H1 (cell line): ENCODE data around the gene LRP2BP. TPM values are rescaled to one million over a fixed set of nuclear protein-coding genes. Genes with fewer than 3 reads are reported as not detected.

Source experiments
- CTCF ChIA-PET: fragments of 300-600 bp; sonication (Branson Sonifier 250); formaldehyde crosslinking; loops from one replicate; lab custom pipeline; 2021; ENCODE audit not compliant: partially characterized antibody; lab: Charles Lee
- POLR2A ChIA-PET: fragments of 300-600 bp; sonication (Branson Sonifier 250); formaldehyde crosslinking; loops from one replicate; lab custom pipeline; 2021; ENCODE audit warnings: inconsistent platforms; ENCODE audit not compliant: partially characterized antibody; lab: Charles Lee
- DNase-seq, 2 experiments: peaks; one replicate each; pipeline versions ENCODE4 v3.0.0 to v3.0.0-alpha.2; 2010 to 2022; ENCODE audit warnings: low spot score in 2 of 2, low read depth in 1 of 2, mixed read lengths in 1 of 2
- FAIRE-seq: peaks from 2 replicates; lab custom pipeline; 2011; peaks lifted over from hg19 to GRCh38; lab: Jason Lieb, UNC
- H2AFZ ChIP-seq: 2 replicates; pipeline ENCODE4 v1.8.1; 2012; ENCODE audit warnings: low read length, inconsistent platforms
- H2AK5ac ChIP-seq: 2 replicates; pipeline ENCODE4 v1.6.1; 2013; ENCODE audit warnings: low read depth, low read length
- H2BK120ac ChIP-seq: replicated peaks from 2 replicates; pipeline ENCODE3; 2013; ENCODE audit warnings: low read depth, low read length, inconsistent platforms
- H2BK12ac ChIP-seq: 2 replicates; pipeline ENCODE4 v1.6.1; 2013; ENCODE audit warnings: low read depth, low read length
- H2BK15ac ChIP-seq: 2 replicates; pipeline ENCODE4 v1.6.1; 2013; ENCODE audit warnings: low read length
- H2BK20ac ChIP-seq: 2 replicates; pipeline ENCODE4 v1.6.1; 2013; ENCODE audit warnings: low read length
- H2BK5ac ChIP-seq: 2 replicates; pipeline ENCODE4 v1.6.1; 2013; ENCODE audit warnings: low read depth, low read length
- H3K14ac ChIP-seq: 2 replicates; pipeline ENCODE4 v1.6.1; 2013; ENCODE audit warnings: inconsistent platforms; ENCODE audit not compliant: insufficient read length
- H3K18ac ChIP-seq: 2 replicates; pipeline ENCODE4 v1.6.1; 2013; ENCODE audit warnings: low read length; ENCODE audit errors: extremely low read depth
- H3K23ac ChIP-seq: 2 replicates; pipeline ENCODE4 v1.6.1; 2013; ENCODE audit warnings: inconsistent platforms; ENCODE audit not compliant: insufficient read length
- H3K23me2 ChIP-seq: 2 replicates; pipeline ENCODE4 v1.6.1; 2013; ENCODE audit warnings: low read depth, low read length
- H3K27ac ChIP-seq: 2 replicates; pipeline ENCODE4 v1.6.1; 2011; ENCODE audit warnings: low read depth, low read length, inconsistent platforms
- H3K27me3 ChIP-seq, 4 experiments: replicated peaks in 1 of 4; 1 replicate in 1 of 4; 2 replicates in 3 of 4; pipeline versions ENCODE4 v1.6.1 to v1.8.1; 2011 to 2013; ENCODE audit warnings: low read length in 3 of 4, mild to moderate bottlenecking in 3 of 4, inconsistent platforms in 2 of 4, mixed read lengths in 2 of 4, moderate library complexity in 1 of 4; ENCODE audit not compliant: control insufficient read depth in 3 of 4, insufficient read depth in 3 of 4; ENCODE audit errors: extremely low read depth in 1 of 4
- H3K36me3 ChIP-seq, 4 experiments: 2 replicates each; pipeline versions ENCODE4 v1.6.1 to v1.8.1; 2011 to 2013; ENCODE audit warnings: mild to moderate bottlenecking in 4 of 4, low read length in 3 of 4, moderate library complexity in 2 of 4, control low read depth in 1 of 4, inconsistent platforms in 1 of 4; ENCODE audit not compliant: insufficient read depth in 4 of 4, control insufficient read depth in 2 of 4
- H3K4ac ChIP-seq: replicated peaks from 2 replicates; pipeline ENCODE3; 2013; ENCODE audit warnings: low read length, low read depth, mixed read lengths, inconsistent platforms; ENCODE audit not compliant: insufficient read length
- H3K4me1 ChIP-seq, 4 experiments: replicated peaks in 1 of 4; 1 replicate in 1 of 4; 2 replicates in 3 of 4; pipeline versions ENCODE4 v1.6.1 to v1.8.1; 2011 to 2013; ENCODE audit warnings: low read length in 3 of 4, inconsistent platforms in 2 of 4, mixed read lengths in 1 of 4; ENCODE audit not compliant: insufficient read depth in 4 of 4, control insufficient read depth in 3 of 4
- H3K4me2 ChIP-seq, 2 experiments: 2 replicates each; pipeline versions ENCODE4 v1.6.1 to v1.8.1; 2011 to 2013; ENCODE audit warnings: low read depth in 2 of 2, low read length in 2 of 2, control low read depth in 1 of 2, inconsistent platforms in 1 of 2, mild to moderate bottlenecking in 1 of 2; ENCODE audit not compliant: insufficient read depth in 1 of 2
- H3K4me3 ChIP-seq, 4 experiments: fragments of 200-600, 300-600 bp in 1 of 4; sonication (generic), shearing (Covaris generic), sonication (Bioruptor Twin) in 1 of 4; 2 replicates each; pipeline versions ENCODE4 v1.5.1 to v1.8.1; 2011 to 2016; ENCODE audit warnings: low read length in 4 of 4, low read depth in 3 of 4, control low read depth in 2 of 4, inconsistent platforms in 2 of 4, mild to moderate bottlenecking in 2 of 4, mixed read lengths in 1 of 4, moderate library complexity in 1 of 4; ENCODE audit not compliant: insufficient read depth in 2 of 4; ENCODE audit errors: extremely low read depth in 1 of 4
- H3K56ac ChIP-seq: replicated peaks from 2 replicates; pipeline ENCODE3; 2013; ENCODE audit warnings: low read depth, mild to moderate bottlenecking, mixed read lengths, low read length, inconsistent platforms; ENCODE audit not compliant: insufficient read length
- H3K79me1 ChIP-seq: 2 replicates; pipeline ENCODE4 v1.6.1; 2013; ENCODE audit warnings: low read depth, low read length, control low read depth
- H3K79me2 ChIP-seq, 2 experiments: 2 replicates each; pipeline versions ENCODE4 v1.6.1 to v1.8.1; 2012 to 2013; ENCODE audit warnings: low read length in 2 of 2, mild to moderate bottlenecking in 2 of 2, inconsistent platforms in 1 of 2; ENCODE audit not compliant: insufficient read depth in 2 of 2, control insufficient read depth in 1 of 2
- H3K9ac ChIP-seq, 4 experiments: replicated peaks in 1 of 4; 1 replicate in 1 of 4; 2 replicates in 3 of 4; pipeline versions ENCODE4 v1.6.1 to v1.8.1; 2011 to 2013; ENCODE audit warnings: low read depth in 3 of 4, low read length in 3 of 4, control low read depth in 2 of 4, mild to moderate bottlenecking in 2 of 4, moderate library complexity in 2 of 4, inconsistent platforms in 1 of 4; ENCODE audit errors: extremely low read depth in 1 of 4
- H3K9me3 ChIP-seq, 2 experiments: 2 replicates each; pipeline versions ENCODE4 v1.6.1 to v1.8.1; 2012 to 2013; ENCODE audit warnings: mild to moderate bottlenecking in 2 of 2, moderate library complexity in 2 of 2, control low read depth in 1 of 2, inconsistent platforms in 1 of 2, low read depth in 1 of 2, low read length in 1 of 2, mixed read lengths in 1 of 2; ENCODE audit not compliant: insufficient read depth in 2 of 2
- H4K20me1 ChIP-seq, 2 experiments: replicated peaks in 1 of 2; 2 replicates each; pipeline versions ENCODE3 to v1.8.1; 2011 to 2013; ENCODE audit warnings: inconsistent platforms in 2 of 2, low read length in 2 of 2, mild to moderate bottlenecking in 1 of 2; ENCODE audit not compliant: insufficient read depth in 2 of 2, control insufficient read depth in 1 of 2
- H4K5ac ChIP-seq: 2 replicates; pipeline ENCODE4 v1.6.1; 2013; ENCODE audit warnings: low read length, low read depth, mixed read lengths, inconsistent platforms; ENCODE audit not compliant: insufficient read length
- H4K8ac ChIP-seq: 2 replicates; pipeline ENCODE4 v1.8.0; 2013; ENCODE audit warnings: mild to moderate bottlenecking, moderate library complexity, low read length, inconsistent platforms; ENCODE audit not compliant: insufficient read depth; ENCODE audit errors: extremely low read depth
- H4K91ac ChIP-seq: replicated peaks from 2 replicates; pipeline ENCODE3; 2013; ENCODE audit warnings: low read length, mixed read lengths, inconsistent platforms; ENCODE audit not compliant: insufficient read length
- CEBPB ChIP-seq: IDR thresholded peaks from 2 replicates; pipeline ENCODE4 v1.6.1; 2012; ENCODE audit warnings: low read depth, low read length
- HDAC6 ChIP-seq: IDR thresholded peaks from one replicate; pipeline ENCODE4 v1.7.1; 2012; ENCODE audit warnings: low read depth, mild to moderate bottlenecking, inconsistent platforms, low read length, moderate library complexity
- KDM1A ChIP-seq: fragments of 200-600, 300-600 bp; sonication (generic); IDR thresholded peaks from 2 replicates; pipeline ENCODE4 v1.7.1; 2016; ENCODE audit warnings: mild to moderate bottlenecking, low read length, borderline replicate concordance
- KDM4A ChIP-seq: IDR thresholded peaks from one replicate; pipeline ENCODE4 v1.7.1; 2012; ENCODE audit warnings: low read depth, mild to moderate bottlenecking, moderate library complexity, low read length, inconsistent platforms; ENCODE audit not compliant: severe bottlenecking
- MAFK ChIP-seq: IDR thresholded peaks from 2 replicates; pipeline ENCODE4 v1.6.1; 2012; ENCODE audit warnings: low read depth, mild to moderate bottlenecking, improper control_type of control experiment, low read length
- NANOG ChIP-seq: IDR thresholded peaks from 2 replicates; pipeline ENCODE4 v1.6.1; 2011; ENCODE audit warnings: low read length, low read depth, mild to moderate bottlenecking, inconsistent platforms; ENCODE audit not compliant: insufficient read depth, poor library complexity, severe bottlenecking
- POLR2A ChIP-seq, 2 experiments: IDR thresholded peaks; 1 replicate in 1 of 2; 2 replicates in 1 of 2; pipeline ENCODE4 v1.6.1; 2011; ENCODE audit warnings: low read depth in 2 of 2, low read length in 2 of 2, mild to moderate bottlenecking in 2 of 2; ENCODE audit errors: control extremely low read depth in 1 of 2
- RAD21 ChIP-seq, 2 experiments: IDR thresholded peaks in 1 of 2; conservative IDR thresholded peaks in 1 of 2; 2 replicates each; pipeline ENCODE4 v1.6.1; 2011; ENCODE audit warnings: low read depth in 2 of 2, low read length in 2 of 2, improper control_type of control experiment in 1 of 2, inconsistent platforms in 1 of 2, mild to moderate bottlenecking in 1 of 2, moderate library complexity in 1 of 2
- RBBP5 ChIP-seq: IDR thresholded peaks from 2 replicates; pipeline ENCODE4 v1.7.1; 2012; ENCODE audit warnings: low read depth, mild to moderate bottlenecking, inconsistent platforms, low read length, moderate library complexity, borderline replicate concordance
- SRF ChIP-seq: IDR thresholded peaks from 2 replicates; pipeline ENCODE4 v1.6.1; 2011; ENCODE audit warnings: mild to moderate bottlenecking, low read depth, low read length, moderate library complexity
- YY1 ChIP-seq: IDR thresholded peaks from 2 replicates; pipeline ENCODE4 v1.6.1; 2011; ENCODE audit warnings: low read depth, mild to moderate bottlenecking, low read length
- WGBS, 2 experiments: shearing (Covaris generic) in 1 of 2; methylation state at CpG; one replicate each; pipeline versions ENCODE4 v1.1.6 to v1.1.7; 2013 to 2015; ENCODE audit warnings: low lambda C conversion rate in 2 of 2, mixed read lengths in 2 of 2, inconsistent platforms in 1 of 2, low coverage in 1 of 2, missing lambda C conversion rate in 1 of 2; ENCODE audit not compliant: insufficient replicate concordance in 2 of 2, insufficient coverage in 1 of 2, insufficient read length in 1 of 2; ENCODE audit errors: extremely low coverage in 1 of 2, missing lambda C conversion rate in 1 of 2; 5-methylcytosine and 5-hydroxymethylcytosine counted together
- polyA plus RNA-seq, 7 experiments: library from polyadenylated mRNA; depleted of rRNA in 3 of 7; stranded (reverse) in 5 of 7; unstranded in 2 of 7; fragments of >200 nt in 5 of 7; fragments of 200-250 nt in 2 of 7; gene quantifications; 1 replicate in 5 of 7; 2 replicates in 1 of 7; 4 replicates in 1 of 7; pipeline versions ENCODE4 v1.2.1 to v1.2.3, GENCODE V29; 2011 to 2013; ENCODE audit warnings: missing spikeins in 2 of 7, mixed read lengths in 2 of 7
- total RNA-seq: library from RNA; stranded (reverse); fragmentation: NEBNext Ultra II Directional; extraction: Animal tissue kit (Norgen Biotek cat#: 25700); gene quantifications from 2 replicates; pipeline ENCODE4 v1.2.1, GENCODE V29; 2021
- TF ChIP-seq, protein P1 (sequence below): IDR thresholded peaks from 2 replicates; pipeline ENCODE4 v1.6.1; 2012; ENCODE audit warnings: inconsistent platforms

LRP2BP gene
- total and polyA plus RNA-seq, 2 of the 8 experiments (the other 6 are each of a cell fraction or from before 2014, with no cell fraction given) = 0.12 to 0.30 TPM

DNA sequence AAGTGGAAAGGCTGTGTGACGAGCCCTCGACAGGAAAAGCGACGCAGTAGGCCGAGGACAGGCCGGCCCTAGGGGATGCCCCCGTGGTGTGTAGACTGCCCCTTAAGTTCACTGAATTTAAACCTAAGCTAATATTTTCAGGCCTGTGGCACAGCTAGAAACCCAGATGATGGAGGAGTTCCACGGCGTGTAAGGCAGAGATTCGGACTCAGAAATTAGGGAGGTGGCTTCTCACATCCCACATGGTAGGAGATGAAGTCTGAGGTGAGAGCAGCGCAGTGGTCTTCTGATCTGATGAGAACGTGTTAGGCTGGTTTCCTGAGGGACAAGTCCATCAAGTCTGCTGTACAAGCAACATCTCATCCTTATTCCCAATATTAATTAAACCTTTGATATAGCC lies 7.8 kb downstream of the LRP2BP start:
- H3K23me2 ChIP-seq = no peaks in the 10 kb centered on the region
- no peak overlapping the region for H3K4me2 ChIP-seq
- H2AK5ac ChIP-seq = no peak overlapping the region
- H3K14ac ChIP-seq = no peak overlapping the region
- H3K4me1 ChIP-seq = peaks cover 0 to 3% (median 0%) of the 10 kb centered on the region in 4 experiments; a peak in 1 of 7 replicates
- no peak overlapping the region for H3K4ac ChIP-seq
- no peak overlapping the region for H3K4me3 ChIP-seq
- H3K23ac ChIP-seq = no peak overlapping the region
- FAIRE-seq (no peak), DNase-seq (no peak)
- no peak overlapping the region for H3K9ac ChIP-seq
- no peak overlapping the region for H2BK5ac ChIP-seq
- H3K79me1 ChIP-seq = no peaks in the 10 kb centered on the region
- H4K5ac ChIP-seq = no peak overlapping the region
- H4K20me1 ChIP-seq = no peaks in the 10 kb centered on the region
- H4K8ac ChIP-seq = no peak overlapping the region
- H3K9me3 ChIP-seq = no peaks in the 10 kb centered on the region
- CTCF ChIA-PET = interaction anchor here (0.6 to 1.2 kb wide), 3 partner anchors 160 to 789 kb away, joined by 3 to 4 read pairs (median 3); no protein-coding TSS in a partner anchor
- H2BK12ac ChIP-seq = no peak overlapping the region
- no peak overlapping the region for H3K56ac ChIP-seq
- H2BK20ac ChIP-seq = no peak overlapping the region
- no peak overlapping the region for H4K91ac ChIP-seq
- 93% methylated on average over 12 of the region's 12 CpGs; no CpG with 5 or more reads in 1 of the 2 experiments for WGBS, 2 experiments
- no peak overlapping the region for H2AFZ ChIP-seq
- no peak overlapping the region for H3K18ac ChIP-seq
- no peaks in the 10 kb centered on the region for H3K27me3 ChIP-seq
- no peak overlapping the region for H3K27ac ChIP-seq
- no peaks in the 10 kb centered on the region for H3K36me3 ChIP-seq
- H2BK120ac ChIP-seq = no peak overlapping the region
- POLR2A ChIA-PET = interaction anchor here (5.5 kb wide), 1 partner anchor 9 kb away, joined by 25 read pairs; the partner anchor contains the start of genes ANKRD37 and LRP2BP
- no peaks in the 10 kb centered on the region for H3K79me2 ChIP-seq
- no peak overlapping the region for H2BK15ac ChIP-seq
- TF ChIP-seq POLR2A (IDR thresholded peaks at IDR 0.05; ENCODE audit: control extremely low read depth in 1 of 2, low read depth in 2 of 2, low read length in 2 of 2) (no peak), YY1 (no peak), KDM1A (no peak), KDM4A (no peak), CEBPB (no peak), RBBP5 (no peak), HDAC6 (no peak), MAFK (no peak), RAD21 (IDR thresholded peaks at IDR 0.05 in 1 of 2, conservative IDR thresholded peaks at IDR 0.05 in 1 of 2; ENCODE audit: low read depth in 2 of 2, low read length in 2 of 2) (no peak), NANOG (no peak), SRF (no peak)
- TF ChIP-seq, protein P1, sequence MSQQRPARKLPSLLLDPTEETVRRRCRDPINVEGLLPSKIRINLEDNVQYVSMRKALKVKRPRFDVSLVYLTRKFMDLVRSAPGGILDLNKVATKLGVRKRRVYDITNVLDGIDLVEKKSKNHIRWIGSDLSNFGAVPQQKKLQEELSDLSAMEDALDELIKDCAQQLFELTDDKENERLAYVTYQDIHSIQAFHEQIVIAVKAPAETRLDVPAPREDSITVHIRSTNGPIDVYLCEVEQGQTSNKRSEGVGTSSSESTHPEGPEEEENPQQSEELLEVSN = no peak
